Body of pancreas (tissue), 4 donors: ENCODE data around the gene PRKCB.

ENCODE experiments used
- POLR2A ChIP-seq, 3 donors: fragments of 450-650 bp; IDR thresholded peaks; one replicate each; pipeline ENCODE4 v1.6.1; 2016; ENCODE audit warnings: antibody characterized with exemption in 3 of 3, mild to moderate bottlenecking in 2 of 3
- TF ChIP-seq, protein P1 (sequence below), 7 experiments: fragments of 450-650 bp in 4 of 7; fragments of 200-600 bp in 3 of 7; sonication (generic) in 3 of 7; IDR thresholded peaks; one replicate each; pipeline ENCODE4 v1.5.1; 2016 to 2019; ENCODE audit warnings: antibody characterized with exemption in 7 of 7

DNA sequence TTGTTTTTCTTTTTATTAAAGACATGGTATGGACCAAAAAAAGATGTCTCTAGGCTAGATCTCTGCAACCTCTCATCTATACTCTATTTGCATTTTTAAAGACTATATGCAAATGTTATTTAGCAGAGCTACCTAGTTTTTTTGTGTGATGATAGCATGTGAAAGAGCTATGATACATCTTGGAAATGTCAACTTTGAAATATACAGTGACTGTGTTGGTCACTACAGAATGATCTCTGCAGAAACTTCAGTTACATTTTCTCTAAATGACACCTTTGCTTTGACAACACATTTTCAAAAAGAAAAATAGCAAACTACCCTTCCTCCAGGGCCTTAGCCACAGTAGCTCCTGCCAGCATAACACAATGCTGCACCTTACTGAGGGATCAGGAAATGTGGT, 86.6 kb downstream of the PRKCB start:
- TF ChIP-seq, protein P1, sequence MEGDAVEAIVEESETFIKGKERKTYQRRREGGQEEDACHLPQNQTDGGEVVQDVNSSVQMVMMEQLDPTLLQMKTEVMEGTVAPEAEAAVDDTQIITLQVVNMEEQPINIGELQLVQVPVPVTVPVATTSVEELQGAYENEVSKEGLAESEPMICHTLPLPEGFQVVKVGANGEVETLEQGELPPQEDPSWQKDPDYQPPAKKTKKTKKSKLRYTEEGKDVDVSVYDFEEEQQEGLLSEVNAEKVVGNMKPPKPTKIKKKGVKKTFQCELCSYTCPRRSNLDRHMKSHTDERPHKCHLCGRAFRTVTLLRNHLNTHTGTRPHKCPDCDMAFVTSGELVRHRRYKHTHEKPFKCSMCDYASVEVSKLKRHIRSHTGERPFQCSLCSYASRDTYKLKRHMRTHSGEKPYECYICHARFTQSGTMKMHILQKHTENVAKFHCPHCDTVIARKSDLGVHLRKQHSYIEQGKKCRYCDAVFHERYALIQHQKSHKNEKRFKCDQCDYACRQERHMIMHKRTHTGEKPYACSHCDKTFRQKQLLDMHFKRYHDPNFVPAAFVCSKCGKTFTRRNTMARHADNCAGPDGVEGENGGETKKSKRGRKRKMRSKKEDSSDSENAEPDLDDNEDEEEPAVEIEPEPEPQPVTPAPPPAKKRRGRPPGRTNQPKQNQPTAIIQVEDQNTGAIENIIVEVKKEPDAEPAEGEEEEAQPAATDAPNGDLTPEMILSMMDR (IDR thresholded peaks at IDR 0.05): no peak
- TF ChIP-seq POLR2A (IDR thresholded peaks at IDR 0.05): no peak
